NCI-H82 treated with DMSO at 0.1 percent for 48 hours (cell line): ENCODE measurements around the gene PRRG2.
"Not testable (repeated sequence)": the region's sequence is repeated elsewhere in the genome, so short reads cannot be mapped to it uniquely, and the experiment has no call there.

Experiments
- DNase-seq: peaks from one replicate; lab custom pipeline; 2025; ENCODE audit not compliant: unreplicated experiment; lab: John Stamatoyannopoulos, UW

PRRG2 gene

DNA sequence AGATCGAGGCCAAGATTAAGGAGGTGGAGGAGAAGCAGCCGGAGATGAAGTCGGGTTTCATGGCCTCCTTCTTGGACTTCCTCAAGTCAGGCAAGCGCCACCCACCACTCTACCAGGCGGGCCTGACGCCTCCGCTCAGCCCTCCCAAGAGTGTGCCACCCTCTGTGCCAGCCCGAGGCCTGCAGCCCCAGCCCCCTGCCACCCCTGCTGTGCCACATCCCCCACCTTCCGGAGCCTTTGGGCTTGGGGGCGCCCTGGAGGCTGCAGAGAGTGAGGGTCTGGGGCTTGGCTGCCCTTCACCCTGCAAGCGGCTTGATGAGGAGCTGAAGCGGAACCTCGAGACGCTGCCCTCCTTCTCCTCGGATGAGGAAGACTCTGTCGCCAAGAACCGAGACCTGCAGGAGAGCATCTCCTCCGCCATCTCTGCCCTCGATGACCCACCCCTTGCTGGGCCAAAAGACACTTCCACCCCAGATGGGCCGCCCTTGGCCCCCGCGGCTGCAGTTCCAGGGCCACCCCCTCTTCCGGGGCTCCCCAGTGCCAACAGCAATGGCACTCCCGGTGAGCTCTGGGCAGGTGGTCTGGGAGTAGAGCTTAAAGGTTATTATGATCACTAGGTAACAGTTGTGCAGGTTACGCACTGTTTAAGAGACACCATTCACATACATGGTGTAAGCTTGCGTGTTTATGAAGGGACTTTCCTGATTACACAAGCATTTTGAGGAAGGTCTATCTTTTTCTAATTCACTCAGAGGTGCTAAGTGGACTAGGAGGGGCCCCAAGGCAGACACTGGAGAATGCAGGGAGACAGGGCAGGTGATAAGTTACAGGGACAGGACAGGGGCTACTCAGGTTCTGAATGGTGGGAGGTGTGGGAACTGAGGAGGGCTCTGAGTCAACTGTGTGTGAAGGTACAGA, 18.5 kb downstream of the PRRG2 start:
- DNase-seq, result no peak

GRCh38 chr19:49601482-49602038, 20.4 kb downstream of the PRRG2 start:
- DNase-seq, result no peak

- no peak for DNase-seq
Measured at GRCh38 chr19:49602806-49603205, 21.7 kb downstream of the PRRG2 start.

- no peak for DNase-seq
Measured at GRCh38 chr19:49605605-49606004, 24.5 kb downstream of the PRRG2 start.

DNA sequence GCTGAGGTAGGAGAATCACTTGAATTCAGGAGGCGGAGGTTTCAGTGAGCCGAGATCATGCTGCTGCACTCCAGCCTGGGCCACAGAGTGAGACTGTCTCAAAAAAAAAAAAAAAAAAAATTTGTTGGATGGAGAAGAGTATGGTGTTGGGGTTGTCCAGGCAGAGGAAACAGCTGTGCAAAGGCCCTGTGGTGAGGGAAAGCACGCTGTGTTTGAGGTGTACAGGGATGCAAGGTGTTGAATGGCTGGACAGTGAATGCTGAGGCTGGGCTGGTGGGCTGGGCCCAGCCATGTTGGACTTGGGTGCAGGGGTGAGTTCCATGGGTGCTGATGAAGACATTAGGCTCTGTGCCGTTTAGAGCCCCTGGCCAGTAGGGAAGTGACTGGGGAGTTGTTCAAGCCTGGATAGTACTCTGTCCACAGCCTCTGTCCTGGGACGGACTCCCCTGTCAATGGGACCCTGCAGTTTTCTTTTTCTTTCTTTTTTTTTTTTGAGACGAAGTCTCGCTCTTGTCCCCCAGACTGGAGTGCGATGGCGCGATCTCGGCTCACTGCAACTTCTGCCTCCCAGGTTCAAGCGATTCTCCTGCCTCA, 28.5 kb downstream of the PRRG2 start:
- no peak for DNase-seq

- no peak for DNase-seq
Measured at GRCh38 chr19:49613374-49613773, 32.3 kb downstream of the PRRG2 start.

DNA sequence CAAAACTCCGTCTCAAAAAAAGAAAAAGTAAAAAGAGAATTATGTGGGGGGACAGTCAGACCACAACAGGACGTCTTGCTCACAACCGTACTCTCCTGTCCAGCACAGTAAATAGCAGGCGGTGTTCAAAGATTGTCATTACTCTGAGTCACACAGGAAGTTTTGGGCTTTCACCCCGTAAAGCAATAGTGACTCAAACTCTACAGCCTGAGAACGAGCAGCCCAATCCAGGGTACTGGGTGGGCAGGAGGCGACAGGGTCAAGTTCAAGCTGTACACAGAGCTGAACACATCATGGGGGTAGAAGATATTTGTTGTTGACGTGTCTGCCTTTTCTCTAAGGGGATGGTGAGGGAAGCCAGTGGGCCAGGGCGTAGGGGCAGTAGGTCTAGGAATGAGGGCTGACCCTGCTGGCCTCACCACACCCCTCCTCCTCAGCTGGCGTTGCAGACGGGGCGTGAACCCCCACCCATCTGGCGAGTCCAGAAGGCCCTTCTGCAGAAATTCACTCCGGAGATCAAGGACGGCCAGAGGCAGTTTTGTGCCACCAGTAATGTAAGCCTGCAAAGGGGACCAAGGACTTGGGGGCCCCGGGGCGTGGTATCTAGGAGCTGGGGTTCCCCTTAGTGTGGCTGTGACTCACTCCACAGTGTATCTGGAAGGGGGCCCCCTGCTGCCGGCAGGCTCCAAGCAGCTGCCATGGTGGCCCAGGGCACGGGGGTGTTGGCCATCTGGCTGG, 33.1 kb downstream of the PRRG2 start:
- no peak for DNase-seq

DNA sequence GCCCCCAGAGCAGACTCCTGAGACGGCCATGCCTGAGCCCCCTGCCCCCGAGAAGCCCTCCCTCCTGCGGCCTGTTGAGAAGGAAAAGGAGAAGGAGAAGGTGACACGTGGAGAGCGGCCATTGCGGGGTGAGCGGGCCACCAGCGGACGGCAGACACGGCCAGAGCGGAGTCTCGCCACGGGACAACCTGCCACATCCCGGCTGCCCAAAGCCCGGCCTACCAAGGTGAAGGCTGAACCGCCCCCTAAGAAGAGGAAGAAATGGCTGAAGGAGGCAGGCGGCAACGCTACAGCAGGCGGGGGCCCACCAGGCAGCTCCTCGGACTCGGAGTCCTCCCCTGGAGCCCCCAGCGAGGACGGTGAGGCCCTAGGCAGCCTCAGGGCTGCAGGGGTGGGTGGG, 34.7 kb downstream of the PRRG2 start:
- no peak for DNase-seq

DNA sequence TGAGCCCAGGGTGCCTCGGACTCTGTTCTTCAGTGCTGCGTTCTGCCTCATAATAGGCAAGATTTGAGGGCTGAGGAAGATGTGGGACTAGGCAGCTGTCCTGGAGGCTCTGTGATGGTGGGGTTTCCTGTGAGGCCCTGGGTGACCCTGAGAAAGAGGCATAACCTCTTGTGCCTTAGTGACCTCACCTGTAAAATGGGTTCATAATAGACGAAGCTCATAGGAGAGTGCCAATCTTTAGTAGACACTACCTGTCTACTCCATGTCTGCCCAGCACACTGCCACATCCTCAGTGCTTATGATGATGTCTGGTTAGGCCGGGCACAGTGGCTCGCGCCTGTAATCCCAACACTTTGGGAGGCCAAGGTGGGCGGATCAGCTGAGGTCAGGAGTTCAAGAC, 35.4 kb downstream of the PRRG2 start:
- DNase-seq, result no peak

DNA sequence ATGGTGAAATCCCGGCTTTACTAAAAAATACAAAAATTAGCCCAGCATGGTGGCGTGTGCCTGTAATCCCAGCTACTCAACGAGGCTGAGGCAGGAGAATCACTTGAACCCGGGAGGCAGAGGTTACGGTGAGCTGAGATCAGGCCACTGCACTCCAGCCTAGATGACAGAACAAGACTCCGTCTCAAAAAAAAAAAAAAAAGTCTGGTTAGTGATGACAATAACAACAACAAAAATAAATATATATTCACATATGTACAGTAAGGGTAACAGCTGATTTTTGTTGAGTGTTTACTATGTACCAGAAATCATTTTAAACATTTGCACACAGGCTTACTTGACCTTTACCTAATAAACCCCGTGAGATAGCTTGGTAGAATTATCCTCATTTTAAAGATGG, 35.8 kb downstream of the PRRG2 start:
- DNase-seq, result no peak

GRCh38 chr19:49617860-49618259, 36.7 kb downstream of the PRRG2 start:
- DNase-seq, result not testable (repeated sequence)

GRCh38 chr19:49624967-49625910, 44.1 kb downstream of the PRRG2 start:
- no peak for DNase-seq

DNA sequence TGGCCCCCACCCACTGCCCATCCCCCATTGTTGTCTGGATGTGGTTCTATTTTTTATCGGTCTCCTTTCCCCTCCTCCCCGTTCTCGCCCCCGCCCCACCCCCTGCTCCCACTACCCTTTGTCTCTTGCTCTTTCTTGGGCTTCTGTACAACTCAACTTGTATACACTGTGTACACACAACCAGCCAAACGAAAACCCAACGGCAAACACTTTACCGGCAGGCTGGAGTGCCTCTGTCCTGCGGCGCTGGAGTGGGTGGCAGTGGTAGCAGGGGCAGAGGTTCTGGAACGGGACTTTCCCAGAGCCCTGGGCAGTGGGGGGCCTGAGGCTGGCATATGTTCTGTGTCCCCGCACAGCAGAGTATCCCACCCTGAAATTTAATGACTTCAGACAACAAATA, 45.1 kb downstream of the PRRG2 start:
- no peak for DNase-seq

DNA sequence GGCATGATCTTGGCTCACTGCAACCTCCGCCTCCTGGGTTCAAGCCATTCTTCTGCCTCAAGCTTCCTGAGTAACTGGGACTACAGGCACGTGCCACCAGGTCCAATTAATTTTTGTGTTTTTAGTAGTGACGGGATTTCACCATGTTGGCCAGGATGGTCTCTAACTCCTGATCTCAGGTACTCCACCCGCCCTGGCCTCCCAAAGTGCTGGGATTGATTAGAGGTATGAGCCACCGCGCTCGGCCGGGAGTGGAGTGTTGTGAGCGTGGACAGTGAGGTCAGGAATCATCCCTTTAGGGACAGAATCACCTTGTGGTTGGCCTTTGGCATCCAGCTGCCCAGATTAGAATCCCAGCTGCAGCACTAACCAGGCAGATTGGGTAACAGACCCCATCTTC, 48.5 kb downstream of the PRRG2 start:
- DNase-seq, result no peak

DNA sequence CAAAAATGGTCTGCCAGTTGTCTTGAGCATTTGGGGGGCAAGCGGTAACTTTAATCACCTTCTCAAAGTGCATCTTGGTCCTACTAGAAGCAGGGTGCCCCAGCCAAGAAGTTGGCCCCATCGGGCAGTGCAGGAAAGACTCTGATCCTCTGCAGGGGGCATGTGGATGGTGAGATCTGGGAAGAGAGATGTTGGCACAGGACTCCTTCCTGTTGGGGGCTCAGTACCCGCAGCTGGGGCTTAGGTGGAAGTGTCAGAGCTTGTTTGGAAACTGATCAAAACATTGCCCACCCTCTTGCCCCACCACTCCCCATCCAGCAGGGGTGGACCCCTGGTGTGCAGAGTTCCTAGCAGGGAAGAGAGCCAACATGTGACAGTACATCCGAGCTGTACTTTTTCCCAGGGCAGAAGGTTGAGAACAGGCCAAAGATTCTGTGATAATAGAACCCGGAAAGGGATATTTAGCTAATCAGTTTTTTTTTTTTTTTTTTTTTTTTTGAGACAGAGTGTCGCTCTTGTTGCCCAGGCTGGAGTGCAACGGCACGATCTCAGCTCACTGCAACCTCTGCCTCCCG, 50.0 kb downstream of the PRRG2 start:
- no peak for DNase-seq

GRCh38 chr19:49631610-49632192, 50.6 kb downstream of the PRRG2 start:
- DNase-seq, result no peak

DNA sequence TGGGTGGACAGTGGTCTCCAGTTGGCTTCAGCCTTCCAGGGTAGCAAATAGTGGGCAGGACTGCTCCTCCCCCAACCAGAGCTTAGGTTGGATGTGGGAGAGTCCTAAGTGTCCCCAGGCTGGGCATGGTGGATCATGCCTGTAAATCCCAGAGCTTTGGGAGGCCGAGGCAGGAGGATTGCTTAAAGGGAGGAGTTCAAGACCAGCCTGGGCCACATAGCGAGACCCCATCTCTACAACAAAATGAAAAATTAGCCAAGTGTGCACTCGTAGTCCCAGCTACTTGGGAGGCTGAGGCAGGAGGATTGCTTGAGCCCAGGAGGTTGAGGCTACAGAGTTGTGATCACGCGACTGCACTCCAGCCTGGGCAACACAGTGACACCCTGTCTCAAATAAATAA, 51.5 kb downstream of the PRRG2 start:
- no peak for DNase-seq

- not testable (repeated sequence) for DNase-seq
Measured at GRCh38 chr19:49633273-49633672, 52.2 kb downstream of the PRRG2 start.

- no peak for DNase-seq
Measured at GRCh38 chr19:49635530-49636232, 54.6 kb downstream of the PRRG2 start.
